Right cardiac atrium (tissue), 5 donors: ENCODE data around the gene TAF4. TPM values are rescaled to one million over a fixed set of nuclear protein-coding genes. Genes with fewer than 3 reads are reported as not detected.

ENCODE experiments used
- ATAC-seq, 2 donors: fragments of 200-7000 bp; cut with Tn5 transposase; one replicate each; pipeline versions ENCODE4 v1.8.0 to v1.9.1; 2020; ENCODE audit warnings: moderate library complexity in 2 of 2, mild to moderate bottlenecking in 1 of 2
- DNase-seq, 3 donors: peaks; one replicate each; pipeline ENCODE4 v3.0.0-alpha.2; 2020
- H3K27ac ChIP-seq: one replicate; pipeline ENCODE4 v1.5.1; 2013; ENCODE audit warnings: mild to moderate bottlenecking, low read length, control low read depth, moderate library complexity
- H3K27me3 ChIP-seq: one replicate; pipeline ENCODE4 v1.6.1; 2013; ENCODE audit not compliant: control insufficient read depth, insufficient read depth
- H3K4me1 ChIP-seq: one replicate; pipeline ENCODE4 v1.6.1; 2013; ENCODE audit warnings: low read length; ENCODE audit not compliant: control insufficient read depth, insufficient read depth
- H3K4me3 ChIP-seq: one replicate; pipeline ENCODE4 v1.5.1; 2013; ENCODE audit warnings: low read length, control low read depth
- H3K9me3 ChIP-seq: one replicate; pipeline ENCODE4 v1.6.1; 2013; ENCODE audit warnings: low read length; ENCODE audit not compliant: control insufficient read depth
- WGBS: extraction: QIAGEN DNeasy Blood & Tissue Kit; methylation state at CpG from one replicate; pipeline ENCODE4 v1.1.7; 2013; 5-methylcytosine and 5-hydroxymethylcytosine counted together
- intact Hi-C, 4 donors: fragments of 100-400 bp; cut with DNase I; formaldehyde crosslinking; loops; one replicate each; pipeline versions ENCODE4 v1.11.0 to v1.14.0; 2022 to 2023
- polyA plus RNA-seq: library from polyadenylated mRNA; stranded (reverse); fragments of 200-250 nt; gene quantifications from one replicate; pipeline ENCODE4 v1.2.3, GENCODE V29; 2013
- total RNA-seq, 4 donors: library from RNA; stranded (reverse); fragmentation: NEBNext Ultra II Directional; extraction: Animal tissue kit (Norgen Biotek cat#: 25700); gene quantifications; one replicate each; pipeline ENCODE4 v1.2.1, GENCODE V29; 2021
- donor health status: healthy with polysubstance abuse.
- donor health status: DM: no; HTN: yes; CAD: no.
- donor health status: DM: no; HTN: no; CAD: no.
- donor health status: DM: no; HTN: yes; CAD: no; lungs with severe emphysema.
- donor health status: DM: yes; HTN: yes; CAD: no.

TAF4 gene
- total and polyA plus RNA-seq, 5 donors, result 3.8 to 13.6 (median 8.3) TPM

DNA sequence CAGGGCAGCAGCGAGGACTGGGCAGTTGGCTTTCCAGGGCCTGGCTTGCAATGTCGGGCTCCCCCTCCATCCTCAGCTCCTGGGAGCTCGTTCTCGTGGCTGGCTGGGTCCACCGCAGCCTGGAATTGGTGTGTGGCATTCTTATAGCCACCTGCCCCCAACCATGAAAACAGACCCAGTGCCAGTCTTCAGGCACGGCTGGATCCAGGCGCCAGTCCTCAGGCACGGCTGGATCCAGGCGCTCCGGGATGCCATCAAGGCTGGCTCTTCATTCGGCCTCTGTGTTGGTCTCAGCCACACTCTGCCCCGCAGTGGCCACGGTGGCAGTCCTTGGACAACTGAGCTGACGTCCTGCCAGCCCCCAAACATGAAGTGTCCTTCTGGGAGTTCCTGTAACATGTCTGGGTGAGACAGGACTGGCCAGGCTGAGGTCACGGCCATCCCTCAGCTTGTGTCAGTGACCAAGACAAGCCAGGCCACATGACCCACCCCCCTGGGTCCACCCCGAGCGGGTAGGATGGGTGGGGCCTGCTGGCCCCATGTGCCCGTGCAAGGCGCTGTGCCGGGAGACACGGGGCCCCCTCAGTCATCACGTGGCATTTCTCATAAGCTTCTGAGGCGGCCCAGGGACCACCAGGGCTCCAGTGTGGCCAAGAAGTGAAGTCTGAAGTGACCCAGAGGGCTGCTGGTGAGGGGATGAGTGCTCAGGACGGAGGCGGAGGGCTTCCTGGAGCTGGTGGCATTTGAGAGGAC is 99.0 kb downstream of the TAF4 start:
- DNase-seq, result peak in 1 of 3 donors; percentile 37
- intact Hi-C loops, result no loop called here
- 79% methylated on average over 25 of the region's 25 CpGs for WGBS

GRCh38 chr20:61965606-61966491 is 99.8 kb downstream of the TAF4 start:
- 14% methylated on average over 49 of the region's 49 CpGs for WGBS
- peak in 1 of 2 donors; percentile 8 for ATAC-seq
- DNase-seq, result peak in 1 of 3 donors; percentile 46
- no peak overlapping the region for H3K27ac ChIP-seq
- H3K27me3 ChIP-seq, result no peaks in the 10 kb centered on the region
- no peaks in the 10 kb centered on the region for H3K4me1 ChIP-seq
- intact Hi-C loops, result no loop called here
- H3K9me3 ChIP-seq, result no peaks in the 10 kb centered on the region
- H3K4me3 ChIP-seq, result no peak overlapping the region

More for the DNA sequence above, 99.0 kb downstream of the TAF4 start:
- H3K4me3 ChIP-seq, result no peak overlapping the region
- no peak overlapping the region for H3K27ac ChIP-seq
- no peaks in the 10 kb centered on the region for H3K9me3 ChIP-seq
- H3K4me1 ChIP-seq, result no peaks in the 10 kb centered on the region
- H3K27me3 ChIP-seq, result no peaks in the 10 kb centered on the region
- peak; percentile 13 to 32 for ATAC-seq

GRCh38 chr20:61964675-61965605 is 100.7 kb downstream of the TAF4 start:
- peak; percentile 7 to 38 for ATAC-seq
- no peak overlapping the region for H3K27ac ChIP-seq
- DNase-seq, result peak in 1 of 3 donors; percentile 47
- no peak overlapping the region for H3K4me3 ChIP-seq
- intact Hi-C loops, result no loop called here
- H3K4me1 ChIP-seq, result no peaks in the 10 kb centered on the region
- WGBS, result 36% methylated on average over 41 of the region's 41 CpGs
- no peaks in the 10 kb centered on the region for H3K27me3 ChIP-seq
- no peaks in the 10 kb centered on the region for H3K9me3 ChIP-seq

GRCh38 chr20:61963885-61964674 is 101.6 kb downstream of the TAF4 start:
- H3K4me3 ChIP-seq, result no peak overlapping the region
- WGBS, result 89% methylated on average over 8 of the region's 8 CpGs
- H3K27me3 ChIP-seq, result no peaks in the 10 kb centered on the region
- ATAC-seq (no peak), DNase-seq (peak in 1 of 3 donors; percentile 16)
- H3K9me3 ChIP-seq, result no peaks in the 10 kb centered on the region
- no peak overlapping the region for H3K27ac ChIP-seq
- no peaks in the 10 kb centered on the region for H3K4me1 ChIP-seq
- intact Hi-C loops, result no loop called here

- intact Hi-C loops, result no loop called here
- Histone ChIP-seq H3K4me3 (no peak overlapping the region), H3K9me3 (no peaks in the 10 kb centered on the region), H3K27ac (no peak overlapping the region), H3K4me1 (no peaks in the 10 kb centered on the region), H3K27me3 (no peaks in the 10 kb centered on the region)
- 65% methylated on average over 9 of the region's 9 CpGs for WGBS
- ATAC-seq (no peak), DNase-seq (peak in 1 of 3 donors; percentile 30)
Observed at GRCh38 chr20:61963149-61963548, 102.5 kb downstream of the TAF4 start.

- Histone ChIP-seq H3K9me3 (no peaks in the 10 kb centered on the region), H3K4me3 (no peak overlapping the region), H3K27me3 (no peaks in the 10 kb centered on the region), H3K27ac (no peak overlapping the region), H3K4me1 (no peaks in the 10 kb centered on the region)
- ATAC-seq (no peak), DNase-seq (no peak)
- intact Hi-C loops, result no loop called here
- 90% methylated on average over 12 of the region's 12 CpGs for WGBS
Observed at GRCh38 chr20:61960836-61961235, 104.8 kb downstream of the TAF4 start.

GRCh38 chr20:61958773-61959700 is 106.6 kb downstream of the TAF4 start:
- DNase-seq (peak in 1 of 3 donors; percentile 30), ATAC-seq (no peak)
- intact Hi-C loops, result no loop called here
- no peak overlapping the region for H3K27ac ChIP-seq
- H3K27me3 ChIP-seq, result no peaks in the 10 kb centered on the region
- 66% methylated on average over 22 of the region's 22 CpGs for WGBS
- no peaks in the 10 kb centered on the region for H3K4me1 ChIP-seq
- H3K9me3 ChIP-seq, result no peaks in the 10 kb centered on the region
- H3K4me3 ChIP-seq, result no peak overlapping the region

DNA sequence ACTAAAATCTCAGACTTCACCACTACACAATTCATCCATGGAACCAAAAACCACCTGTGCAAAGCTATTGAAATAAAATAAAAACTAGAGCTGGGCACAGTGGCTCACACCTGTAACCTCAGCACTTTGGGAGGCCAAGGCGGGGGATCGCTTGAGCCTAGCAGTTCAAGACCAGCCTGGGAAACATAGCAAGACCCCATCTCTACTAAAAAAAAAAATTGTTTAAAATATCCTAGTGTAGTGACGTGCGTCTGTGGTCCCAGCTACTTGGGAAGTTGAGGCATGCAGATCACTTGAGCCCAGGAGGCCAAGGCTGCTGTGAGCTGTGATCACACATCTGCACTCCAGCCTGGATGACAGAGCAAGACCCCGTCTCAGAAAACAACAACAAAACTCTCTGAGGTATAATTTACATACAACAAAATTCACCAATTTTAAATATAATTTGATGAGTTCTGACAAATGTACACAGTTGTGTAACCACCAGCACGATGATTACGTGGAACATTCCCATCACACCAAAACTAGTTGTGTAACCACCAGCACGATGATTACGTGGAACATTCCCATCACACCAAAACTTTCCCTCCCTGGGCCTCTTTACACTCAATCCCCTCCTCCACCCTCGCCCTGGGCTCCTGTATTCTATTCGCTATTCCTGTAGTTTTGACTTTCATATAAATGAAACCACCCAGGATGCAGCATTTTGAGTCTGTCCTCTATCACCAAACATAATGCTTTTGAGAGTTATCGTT is 107.5 kb downstream of the TAF4 start:
- 82% methylated on average over 12 of the region's 12 CpGs for WGBS
- ATAC-seq (no peak), DNase-seq (peak in 1 of 3 donors; percentile 11)
- no peak overlapping the region for H3K27ac ChIP-seq
- H3K9me3 ChIP-seq, result no peaks in the 10 kb centered on the region
- H3K4me3 ChIP-seq, result no peak overlapping the region
- no peaks in the 10 kb centered on the region for H3K4me1 ChIP-seq
- H3K27me3 ChIP-seq, result no peaks in the 10 kb centered on the region
- intact Hi-C loops, result no loop called here
